HG03045 (cell line): ENCODE measurements around the gene UBR4.

Experiments
- ATAC-seq: cut with Tn5 transposase; IDR thresholded peaks from one replicate; pipeline ENCODE4 v1.9.1; 2021; ENCODE audit warnings: mild to moderate bottlenecking, moderate library complexity; ENCODE audit not compliant: unreplicated experiment

Gene UBR4

DNA sequence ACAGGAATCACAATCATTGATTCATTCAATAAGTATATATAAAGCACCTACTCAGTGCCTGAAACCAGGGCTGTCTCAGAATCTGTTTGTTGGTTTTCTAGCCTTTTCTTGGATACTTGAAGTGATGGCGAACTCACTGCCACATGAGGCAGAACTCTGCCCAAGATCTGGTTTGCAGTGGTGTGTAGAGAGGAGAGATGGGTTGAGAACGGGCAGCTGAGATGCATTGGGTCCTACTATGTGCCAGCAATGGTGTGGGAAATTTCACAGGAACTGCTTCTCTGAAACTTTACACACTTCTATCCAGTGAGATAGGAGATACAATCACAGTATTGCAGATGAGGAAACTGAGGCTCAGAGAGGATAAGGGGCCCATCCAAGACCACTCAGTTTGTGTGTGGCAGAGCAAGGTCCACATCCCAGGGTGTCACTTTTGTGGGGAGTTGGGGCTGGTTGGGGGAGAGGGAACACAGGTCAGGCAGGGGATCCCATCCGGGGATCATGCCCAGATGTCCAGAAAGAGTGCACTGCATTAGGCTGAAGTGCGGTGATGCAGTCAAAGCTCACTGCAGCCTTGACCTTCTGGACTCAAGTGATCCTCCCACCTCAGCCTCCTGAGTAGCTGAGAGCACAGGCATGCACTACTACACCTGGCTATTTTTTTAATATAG, 169.9 kb downstream of the UBR4 start:
- ATAC-seq = no peak

DNA sequence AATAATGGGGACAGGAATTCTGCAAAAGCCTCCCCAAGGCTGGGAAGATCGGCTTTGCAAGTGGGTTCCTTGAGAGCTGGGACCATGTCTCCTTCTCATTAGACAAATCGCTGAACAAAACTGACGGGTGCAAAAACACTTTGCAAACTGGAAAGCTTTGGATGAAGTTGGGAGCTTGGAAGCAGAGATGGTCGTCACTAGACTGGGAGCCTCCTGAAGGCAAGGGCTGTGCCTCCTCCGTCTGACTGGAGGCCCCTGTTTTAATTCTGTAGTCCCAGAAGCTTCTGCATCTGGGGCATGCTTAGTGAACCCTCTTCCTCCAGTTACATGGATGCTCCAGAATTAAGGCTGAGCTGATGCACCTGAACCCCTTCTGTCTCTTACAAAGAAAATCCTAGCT, 171.3 kb downstream of the UBR4 start:
- ATAC-seq = no peak

DNA sequence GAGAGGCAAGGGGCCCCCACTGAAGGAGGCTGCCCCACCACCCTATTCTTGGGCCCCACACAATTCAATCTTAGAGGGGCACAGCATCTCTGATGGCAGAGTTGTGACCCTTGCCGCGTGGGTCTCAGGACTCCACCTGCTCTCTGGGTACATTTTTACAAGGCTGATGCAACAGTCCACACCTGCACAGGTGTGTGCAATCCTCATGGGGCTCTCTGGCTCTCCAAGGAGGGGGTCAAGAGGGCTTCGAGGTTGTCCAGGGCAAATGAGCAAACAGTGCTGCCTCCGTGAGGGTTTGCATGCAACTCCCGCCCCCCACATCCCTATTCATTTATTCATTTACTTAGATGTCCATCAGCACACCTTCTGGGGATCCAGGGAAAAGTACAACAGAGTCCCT, 172.0 kb downstream of the UBR4 start:
- no peak for ATAC-seq

DNA sequence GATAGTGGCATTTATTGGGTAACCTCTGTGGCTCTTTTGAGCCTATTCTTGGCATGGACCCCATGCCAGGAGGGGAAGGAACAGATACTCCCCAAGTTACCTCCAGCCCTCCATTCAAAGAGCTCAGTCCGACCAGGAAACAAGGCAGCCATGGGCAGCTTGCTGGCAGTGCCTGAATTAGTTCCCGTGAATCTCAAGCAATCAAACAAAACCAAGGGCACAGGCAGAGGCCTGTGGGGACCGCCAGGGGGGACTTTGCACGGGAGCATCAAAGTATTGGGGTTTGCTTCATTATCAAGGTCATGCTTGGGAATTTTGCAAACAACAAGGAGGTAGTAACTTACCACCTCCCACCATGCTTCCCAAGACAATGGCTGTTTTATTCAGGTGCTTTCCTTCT, 172.4 kb downstream of the UBR4 start:
- ATAC-seq = no peak

DNA sequence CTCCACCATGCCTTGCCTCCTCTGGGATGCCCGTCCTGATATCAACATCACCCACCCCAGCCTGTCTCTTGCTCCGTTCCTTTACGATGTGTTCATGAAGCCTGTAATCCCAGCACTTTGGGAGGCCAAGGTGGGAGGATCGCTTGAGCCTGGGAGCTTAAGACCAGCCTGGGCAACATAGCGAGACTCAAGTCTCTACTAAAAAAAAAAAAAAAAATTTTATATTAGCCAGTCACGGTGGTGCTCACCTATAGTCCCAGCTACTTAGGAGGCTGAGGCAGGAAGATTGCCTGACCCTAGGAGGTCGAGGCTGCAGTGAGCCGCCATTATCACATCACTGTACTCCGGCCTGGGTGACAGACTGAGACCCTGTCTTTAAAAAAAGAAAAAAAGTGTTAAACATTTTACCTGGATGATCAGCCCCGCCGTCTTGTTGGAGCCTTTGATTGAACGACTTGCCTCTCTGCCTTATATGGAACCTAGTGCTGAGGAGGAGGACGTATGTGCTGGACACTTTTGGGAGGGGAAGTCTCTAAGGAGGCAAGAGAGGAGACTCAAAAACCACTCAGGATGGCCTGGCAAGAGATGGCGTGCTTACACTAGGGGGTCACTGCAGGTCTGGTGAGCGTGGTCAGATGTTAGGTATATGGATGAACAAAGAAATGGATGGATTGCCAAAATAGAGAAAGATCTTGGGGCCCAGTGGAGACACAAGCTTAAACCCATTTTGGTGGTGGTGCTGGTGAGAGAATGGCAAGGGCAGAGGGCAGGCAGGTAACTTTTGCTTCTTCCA, 173.1 kb downstream of the UBR4 start:
- ATAC-seq = no peak

DNA sequence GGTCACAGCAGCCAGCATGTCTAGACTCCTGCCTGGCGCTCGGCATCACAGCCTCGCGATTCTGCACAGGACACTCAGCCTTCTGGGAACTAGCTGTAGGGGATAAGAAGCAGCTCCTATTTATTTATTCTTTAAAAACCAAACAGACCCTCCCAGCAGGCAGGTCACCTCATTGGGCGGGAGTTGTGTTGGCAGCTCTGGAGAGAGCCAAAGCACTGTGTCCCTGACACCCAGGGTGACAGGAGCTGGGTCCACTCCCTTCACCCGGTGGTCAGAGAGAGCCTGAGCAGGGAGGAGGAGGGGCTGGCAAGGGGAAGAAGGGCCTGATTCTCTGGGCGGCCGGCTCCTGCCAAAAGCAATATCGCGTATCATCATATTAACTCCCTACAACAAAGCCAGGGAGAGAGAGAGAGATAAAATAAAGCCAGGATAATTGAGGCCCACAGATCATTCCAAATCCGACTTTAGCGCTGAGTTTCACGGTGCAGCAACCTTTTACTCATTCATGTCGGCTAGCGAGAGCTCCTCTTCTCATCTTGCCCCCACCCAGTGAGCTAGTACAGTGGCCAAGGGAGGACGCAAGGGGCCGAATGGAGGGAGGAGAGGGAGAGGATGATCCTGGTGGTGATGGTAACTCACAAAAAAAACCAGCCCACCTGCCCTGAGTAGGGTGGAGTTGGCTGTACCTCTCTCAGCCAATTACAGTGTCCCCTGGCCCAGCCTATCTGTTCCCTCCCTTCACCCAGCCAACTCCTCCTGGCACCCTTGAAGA, 173.8 kb downstream of the UBR4 start:
- ATAC-seq = no peak

DNA sequence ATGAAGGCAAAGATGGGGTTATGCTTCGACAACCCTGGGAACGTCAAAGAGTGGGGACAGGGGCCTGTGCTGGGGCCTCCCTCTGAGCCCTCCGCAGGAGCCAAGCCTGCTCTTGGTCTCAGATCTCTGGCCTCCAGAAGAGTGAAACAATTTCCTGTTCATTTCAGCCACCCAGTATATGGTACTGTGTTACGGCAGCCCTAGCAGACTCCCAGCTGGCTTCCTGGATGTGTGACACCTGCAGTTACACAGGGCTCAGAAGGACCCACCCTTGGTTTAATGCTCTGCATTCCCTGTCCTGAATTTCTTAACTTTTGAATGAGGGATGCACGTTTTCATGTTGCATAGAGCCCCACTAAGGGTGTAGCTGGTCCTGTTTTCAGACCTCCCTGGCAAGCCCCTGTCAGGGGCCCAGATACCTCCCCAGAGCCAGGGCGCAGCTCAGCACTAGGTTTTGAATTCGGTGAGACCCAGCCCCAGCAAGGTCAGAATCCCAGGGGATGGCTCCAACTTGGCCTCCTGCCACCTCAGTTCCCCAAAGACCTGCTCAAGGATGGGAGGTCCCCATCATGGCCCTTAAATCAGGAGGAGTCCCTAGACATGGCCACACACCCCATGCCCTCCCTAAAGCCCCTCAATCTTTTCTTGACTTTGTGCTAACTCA, 174.6 kb downstream of the UBR4 start:
- ATAC-seq = no peak

DNA sequence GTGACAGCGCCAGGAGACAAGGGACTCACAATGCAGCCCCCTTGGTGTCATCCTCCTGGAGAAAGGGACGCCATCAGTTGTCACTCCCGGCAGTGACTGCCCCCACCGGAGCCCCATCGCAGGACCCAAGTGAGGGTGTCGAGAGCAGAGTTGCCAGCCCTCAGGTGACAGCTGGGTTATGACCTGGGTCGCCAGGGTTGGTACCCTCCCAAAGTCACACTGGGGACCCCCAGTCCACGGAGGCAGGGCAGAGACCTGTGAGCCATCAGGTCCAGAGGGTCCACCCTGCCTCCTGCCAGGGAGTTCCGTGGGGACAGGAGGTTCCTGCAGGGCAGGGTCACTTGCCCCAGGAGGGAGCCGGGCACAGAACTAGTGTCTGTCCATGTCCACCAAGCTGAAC, 175.3 kb downstream of the UBR4 start:
- no peak for ATAC-seq

DNA sequence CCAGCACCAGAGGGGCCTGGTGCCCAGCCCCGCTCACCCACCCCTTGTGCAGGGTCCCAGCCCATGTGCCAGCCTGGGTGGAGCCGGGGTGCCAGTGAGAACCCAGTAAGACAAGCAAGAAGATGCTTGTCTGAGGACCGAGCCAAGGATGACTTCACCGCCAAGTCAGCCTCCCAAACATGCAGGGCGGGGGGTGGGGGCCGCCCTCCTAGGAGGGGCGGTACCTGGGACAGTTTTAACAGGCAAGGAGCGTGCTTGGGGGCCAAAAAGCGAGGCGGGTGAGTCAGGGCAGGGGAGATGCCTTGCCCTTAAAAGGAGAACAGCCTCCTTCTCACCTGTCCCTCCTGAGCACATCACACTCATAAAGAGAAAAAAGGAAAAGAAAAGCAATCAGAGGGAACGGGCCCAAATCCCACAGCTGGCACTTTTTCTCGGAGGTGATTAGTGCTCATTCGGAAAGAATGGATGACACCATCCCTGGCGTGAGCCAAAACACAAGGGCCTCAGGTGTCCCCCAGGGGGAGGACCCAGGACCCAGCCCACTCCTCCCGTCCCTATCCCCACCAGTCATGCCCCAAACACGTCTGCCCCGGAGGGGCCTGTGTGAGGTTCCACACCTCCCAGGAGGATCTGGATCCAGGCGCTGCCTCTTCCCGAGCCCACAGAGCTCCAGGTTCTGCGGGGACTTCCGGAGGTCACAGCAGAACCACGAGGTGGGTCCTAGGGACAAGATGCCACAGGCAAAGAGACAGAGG, 176.0 kb downstream of the UBR4 start:
- ATAC-seq = no peak

DNA sequence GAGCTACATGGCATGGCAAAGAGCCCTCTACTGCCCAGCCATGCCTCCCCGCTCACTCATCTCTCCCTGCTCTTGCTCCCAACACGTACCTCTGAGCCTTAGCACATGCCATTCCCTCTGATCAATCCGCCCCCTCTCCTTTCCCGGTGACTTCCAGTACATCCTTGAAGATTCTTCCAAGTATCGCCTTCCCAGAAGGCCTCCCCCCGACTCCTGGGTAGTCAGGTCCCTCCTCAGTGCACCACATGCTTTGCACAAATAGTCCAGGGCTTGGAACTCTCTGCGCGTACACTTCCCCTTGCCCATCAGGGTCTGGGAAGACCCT, 176.6 kb downstream of the UBR4 start:
- ATAC-seq = no peak

DNA sequence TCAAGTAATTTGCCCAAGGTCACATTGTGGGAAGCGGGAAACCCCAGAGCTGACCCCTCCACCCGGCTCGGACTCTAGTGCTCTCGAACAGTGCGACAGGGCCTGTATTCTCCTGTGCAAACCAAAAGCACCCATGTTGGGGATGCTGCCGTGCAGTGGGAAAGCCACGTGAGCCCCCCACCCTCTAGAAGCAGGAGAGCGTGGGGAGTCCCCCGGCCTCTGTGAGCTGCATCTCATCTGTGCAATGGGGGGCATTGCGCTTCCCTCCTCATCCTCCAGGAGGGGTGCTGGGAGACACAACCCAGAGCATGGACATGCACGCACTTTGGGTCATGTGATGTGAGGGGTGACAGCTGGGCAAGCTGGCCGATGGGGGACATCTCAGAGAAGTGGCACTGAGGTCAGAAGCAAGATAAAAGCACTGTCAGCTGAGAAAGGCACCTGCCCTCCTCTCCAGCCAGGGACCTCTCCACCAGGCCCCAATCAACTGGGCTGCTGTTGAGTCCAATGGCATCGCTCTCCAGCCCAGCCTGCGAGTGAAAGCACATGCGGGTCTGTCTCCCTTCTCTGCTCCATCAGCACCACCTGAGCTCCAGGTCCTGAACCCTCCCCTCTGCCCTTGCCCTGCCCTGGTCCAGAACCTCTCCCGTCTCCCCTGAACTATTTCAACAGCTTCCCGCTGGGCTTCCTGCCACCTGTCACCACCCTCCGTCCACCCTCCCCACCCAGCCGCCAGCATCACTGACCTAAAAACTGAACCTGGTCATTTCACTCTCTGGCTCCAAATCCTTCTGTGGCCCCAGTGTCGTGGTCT, 177.2 kb downstream of the UBR4 start:
- ATAC-seq = no peak

DNA sequence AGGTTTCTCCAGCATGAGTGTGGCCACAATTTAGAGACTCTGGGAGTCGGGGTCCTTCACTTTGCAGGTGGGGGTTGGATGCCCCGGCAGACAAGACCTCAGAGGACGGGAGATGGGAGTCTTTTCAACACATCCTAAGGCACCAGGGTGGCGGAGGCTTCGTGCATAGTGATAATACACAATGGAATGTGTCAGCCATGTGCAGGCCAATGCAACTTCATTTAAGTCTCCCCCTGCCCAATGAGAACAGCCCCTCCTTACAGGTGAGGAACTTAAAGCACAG, 177.7 kb downstream of the UBR4 start:
- no peak for ATAC-seq

DNA sequence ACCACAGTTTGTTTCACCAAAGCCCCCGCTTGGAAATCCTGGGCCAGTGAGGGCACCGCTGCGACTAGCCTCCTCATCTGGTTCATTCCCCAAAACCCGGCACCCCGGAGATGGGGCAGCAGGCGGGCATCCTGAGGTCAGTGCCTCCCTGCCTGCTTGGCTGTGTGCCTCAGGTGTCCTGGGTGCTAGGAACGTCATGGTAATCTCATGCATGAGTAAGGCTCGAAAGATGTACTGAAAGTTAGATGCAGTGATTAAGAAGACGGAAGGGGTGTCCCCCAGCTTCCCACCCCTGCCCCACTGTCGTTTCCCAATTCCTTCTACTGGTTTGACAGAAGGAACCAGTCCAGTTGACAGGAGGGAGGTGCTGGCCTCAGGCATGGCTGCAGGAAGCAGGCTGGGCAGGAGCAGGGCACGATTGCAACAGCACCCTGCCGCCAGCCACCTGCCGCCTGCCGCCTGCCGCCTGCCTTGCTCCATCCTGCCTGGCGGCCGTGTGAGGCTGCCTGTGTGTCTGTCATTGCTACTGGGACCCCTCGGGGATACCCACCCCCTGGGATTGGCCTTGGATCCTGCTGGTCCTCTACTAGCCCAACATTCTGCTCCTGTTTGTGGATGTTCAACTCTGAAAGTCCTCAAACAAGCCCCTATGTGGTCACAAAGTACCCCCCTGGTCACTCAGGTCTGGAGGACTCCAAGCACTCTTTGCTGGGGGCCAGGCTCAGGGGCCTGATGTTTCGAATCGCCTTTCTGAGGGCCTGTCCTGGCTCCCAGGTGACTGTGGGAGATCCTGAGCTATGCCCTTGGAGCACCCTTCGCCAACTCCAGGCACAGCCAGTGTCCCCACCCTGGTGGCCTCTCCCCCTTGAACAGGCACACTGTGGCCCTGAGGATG, 180.6 kb downstream of the UBR4 start:
- no peak for ATAC-seq

DNA sequence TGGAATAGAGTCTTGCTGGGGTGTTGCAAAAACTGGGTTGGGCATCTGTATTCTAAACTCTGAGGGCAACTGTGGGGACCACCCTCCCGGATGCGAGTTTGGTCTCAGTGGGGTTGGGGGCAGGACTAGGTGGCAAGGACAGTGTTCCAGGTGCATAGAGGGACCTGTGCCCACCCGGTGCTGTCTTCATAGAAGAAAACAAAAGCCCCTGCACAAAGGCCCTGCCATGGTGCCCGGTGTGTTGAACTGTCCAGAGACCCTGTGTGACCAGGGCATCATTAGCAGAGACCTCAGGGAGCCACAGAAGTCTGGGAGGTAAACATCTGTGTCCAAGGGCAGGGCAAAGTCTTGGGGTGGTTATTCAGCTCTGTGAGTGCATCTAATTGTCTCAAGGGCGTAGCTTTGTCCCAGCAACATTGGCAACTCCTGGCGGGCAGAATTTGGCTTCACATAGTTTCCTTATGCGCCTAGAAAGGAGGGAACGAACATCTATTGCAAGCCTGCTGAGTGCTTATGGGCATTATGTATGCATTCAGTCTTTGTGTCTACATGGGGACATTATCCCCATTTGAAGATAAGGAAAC, 181.4 kb downstream of the UBR4 start:
- no peak for ATAC-seq

DNA sequence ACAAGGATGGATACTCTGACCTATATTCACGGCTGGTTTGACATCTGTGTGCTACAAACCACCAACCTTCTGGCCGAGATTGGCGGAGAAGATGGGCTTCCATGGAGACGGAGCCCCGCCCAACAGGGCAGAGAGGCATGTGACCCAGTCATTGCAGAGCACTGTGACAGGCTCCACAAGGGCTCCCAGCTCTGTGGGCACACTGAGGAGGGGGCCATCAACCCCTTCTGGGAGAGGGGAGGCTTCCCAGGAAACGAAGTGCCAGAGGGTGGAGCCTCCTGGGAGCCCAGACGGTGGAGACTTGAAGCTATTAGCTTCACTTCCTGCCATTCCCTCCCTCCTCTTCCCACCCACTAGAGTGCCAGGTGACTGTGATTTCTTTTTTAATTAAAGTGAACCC, 182.0 kb downstream of the UBR4 start:
- ATAC-seq = no peak
